K562 (cell line): ENCODE results near the gene RPP25. TPM values are rescaled to one million over a fixed set of nuclear protein-coding genes. Genes with fewer than 3 reads are reported as not detected.

Experiments
- ATAC-seq: fragments of 200-7000 bp; cut with Tn5 transposase; 3 replicates; pipeline ENCODE4 v1.9.1; 2020; ENCODE audit warnings: moderate library complexity
- BruUV-seq: library from RNA; stranded (reverse); fragments of 400-500 nt; replicated peaks from 2 replicates; lab custom pipeline; 2021; lab: Mats Ljungman, UMichigan
- CTCF ChIA-PET: fragments of 300-600 bp; formaldehyde crosslinking; extraction: SDS; loops from one replicate; lab custom pipeline; 2021; ENCODE audit warnings: low intra/inter-chr PET ratio; lab: Yijun Ruan, JAX
- POLR2A ChIA-PET: fragments of 300-600, 350-650 bp; sonication (Branson Sonifier 250); formaldehyde crosslinking; extraction: SDS; loops from one replicate; lab custom pipeline; 2021; ENCODE audit warnings: antibody characterized with exemption, inconsistent platforms; lab: Yijun Ruan, JAX
- DNase-seq, 4 experiments: peaks; one replicate each; pipeline versions ENCODE4 v3.0.0 to v3.0.0-alpha.2; 2011 to 2018; ENCODE audit warnings: low spot score in 3 of 4, mixed read lengths in 3 of 4; ENCODE audit errors: extremely low read depth in 1 of 4
- FAIRE-seq: peaks from 2 replicates; lab custom pipeline; 2011; peaks lifted over from hg19 to GRCh38; lab: Jason Lieb, UNC
- H2AFZ ChIP-seq: 2 replicates; pipeline ENCODE4 v1.6.0; 2011; ENCODE audit warnings: low read depth, low read length, control low read depth, inconsistent platforms
- H3K27ac ChIP-seq: fragments of 200-600 bp; 3 replicates; pipeline ENCODE4 v1.8.0; 2011; ENCODE audit warnings: low read depth, mild to moderate bottlenecking, control low read depth, inconsistent platforms, low read length, moderate library complexity, mixed read lengths; ENCODE audit errors: extremely low read depth
- H3K27me3 ChIP-seq, 2 experiments: fragments of 300-600 bp in 1 of 2; 2 replicates in 1 of 2; 3 replicates in 1 of 2; pipeline versions ENCODE4 v1.6.0 to v1.8.0; 2011; ENCODE audit warnings: inconsistent platforms in 2 of 2, low read length in 2 of 2, mild to moderate bottlenecking in 1 of 2, mixed read lengths in 1 of 2, moderate library complexity in 1 of 2; ENCODE audit not compliant: control insufficient read depth in 2 of 2, insufficient read depth in 2 of 2
- H3K36me3 ChIP-seq: fragments of 300-600 bp; 3 replicates; pipeline ENCODE4 v1.8.0; 2011; ENCODE audit warnings: mild to moderate bottlenecking, low read length, inconsistent platforms; ENCODE audit not compliant: control insufficient read depth, insufficient read depth
- H3K4me1 ChIP-seq, 2 experiments: fragments of 200-600 bp in 1 of 2; replicated peaks in 1 of 2; 2 replicates in 1 of 2; 3 replicates in 1 of 2; pipeline versions ENCODE4 v1.5.1 to v1.8.0; 2011; ENCODE audit warnings: inconsistent platforms in 2 of 2, low read length in 2 of 2, mild to moderate bottlenecking in 1 of 2, mixed read lengths in 1 of 2, moderate library complexity in 1 of 2; ENCODE audit not compliant: control insufficient read depth in 2 of 2, insufficient read depth in 2 of 2
- H3K4me2 ChIP-seq: 2 replicates; pipeline ENCODE4 v1.6.1; 2011; ENCODE audit warnings: low read length, control low read depth, inconsistent platforms, mixed read lengths; ENCODE audit not compliant: insufficient read depth
- H3K4me3 ChIP-seq: fragments of 200-600 bp; sonication (generic), shearing (Covaris generic); 2 replicates; pipeline ENCODE4 v1.5.1; 2016; ENCODE audit warnings: control low read depth, inconsistent platforms
- H3K79me2 ChIP-seq: fragments of 200-600 bp; 3 replicates; pipeline ENCODE4 v1.8.0; 2011; ENCODE audit warnings: low read length, inconsistent platforms; ENCODE audit not compliant: control insufficient read depth, insufficient read depth
- H3K9ac ChIP-seq, 2 experiments: 2 replicates each; pipeline versions ENCODE4 v1.6.0 to v1.6.1; 2011; ENCODE audit warnings: low read depth in 2 of 2, low read length in 2 of 2, control low read depth in 1 of 2, inconsistent platforms in 1 of 2, mild to moderate bottlenecking in 1 of 2, mixed read lengths in 1 of 2; ENCODE audit not compliant: insufficient read depth in 1 of 2
- H3K9me1 ChIP-seq: one replicate; pipeline ENCODE4 v1.6.0; 2011; ENCODE audit warnings: inconsistent platforms, mild to moderate bottlenecking, low read length, moderate library complexity; ENCODE audit not compliant: control insufficient read depth, insufficient read depth
- H3K9me3 ChIP-seq: replicated peaks from 2 replicates; pipeline ENCODE4 v1.5.1; 2011; ENCODE audit warnings: low read depth, low read length, inconsistent platforms; ENCODE audit not compliant: control insufficient read depth, insufficient read depth
- H4K20me1 ChIP-seq: replicated peaks from 2 replicates; pipeline ENCODE4 v1.6.1; 2011; ENCODE audit warnings: low read length, inconsistent platforms, mixed read lengths; ENCODE audit not compliant: control insufficient read depth, insufficient read depth
- HMGXB4 ChIP-seq: sonication (generic); formaldehyde crosslinking; IDR thresholded peaks from 2 replicates; pipeline ENCODE4 v1.8.1; 2023; ENCODE audit warnings: mild to moderate bottlenecking, missing genetic modification reagents
- MECOM ChIP-seq: fragments of 250-450 bp; sonication (Bioruptor Pico); IDR thresholded peaks from 2 replicates; pipeline ENCODE4 v1.8.0; 2022; ENCODE audit warnings: inconsistent platforms
- MEIS2 ChIP-seq: fragments of 450-650 bp; IDR thresholded peaks from 2 replicates; pipeline ENCODE4 v1.6.1; 2014; ENCODE audit warnings: mild to moderate bottlenecking; ENCODE audit not compliant: partially characterized antibody
- NR2C2 ChIP-seq, 2 experiments: fragments of 200-800 bp in 1 of 2; sonication (Bioruptor generic) in 1 of 2; sonication (generic) in 1 of 2; formaldehyde crosslinking in 1 of 2; IDR thresholded peaks; 2 replicates each; pipeline versions ENCODE4 v1.6.1 to v1.8.0; 2016 to 2022; ENCODE audit warnings: mild to moderate bottlenecking in 1 of 2, missing compliant biosample characterization in 1 of 2, missing genetic modification characterization in 1 of 2, missing genetic modification reagents in 1 of 2
- THAP12 ChIP-seq: fragments of 250-450 bp; sonication (Bioruptor Pico); IDR thresholded peaks from 2 replicates; pipeline ENCODE4 v1.9.0; 2021; ENCODE audit warnings: mild to moderate bottlenecking, inconsistent platforms
- WGBS: fragments of 100-300 bp; shearing (Covaris generic); methylation state at CpG from one replicate; pipeline ENCODE4 v1.1.6; 2016; ENCODE audit warnings: low coverage, mixed read lengths; ENCODE audit not compliant: insufficient coverage; ENCODE audit errors: missing lambda C conversion rate; 5-methylcytosine and 5-hydroxymethylcytosine counted together
- in situ Hi-C: fragments of 300-500 bp; cut with MboI; formaldehyde crosslinking; loops from 4 replicates; pipeline ENCODE4 v1.15.0; 2018; ENCODE audit warnings: inconsistent platforms, mixed read lengths
- intact Hi-C: fragments of 100-400 bp; cut with micrococcal nuclease; formaldehyde crosslinking; loops from 2 replicates; pipeline ENCODE4 v1.14.2; 2022
- polyA plus RNA-seq, 8 experiments: library from polyadenylated mRNA; depleted of rRNA in 4 of 8; stranded (reverse) in 5 of 8; unstranded in 3 of 8; fragments of >200 nt; fragmentation: Nextera tagmentation in 2 of 8; fragmentation: Illumina TruSeq in 1 of 8; extraction: Ambion mirVana in 2 of 8; extraction: Trizol in 1 of 8; gene quantifications; 2 replicates each; pipeline versions ENCODE4 v1.2.1 to v1.2.3, GENCODE V29; 2011 to 2014; ENCODE audit warnings: inconsistent platforms in 1 of 8, missing spikeins in 1 of 8
- total RNA-seq, 7 experiments: library from RNA; depleted of rRNA in 6 of 7; stranded (reverse); fragments of >200 nt in 6 of 7; fragmentation: Illumina TruSeq in 2 of 7; extraction: Trizol in 2 of 7; gene quantifications; 2 replicates each; pipeline versions ENCODE4 v1.2.1 to v1.2.3, GENCODE V29; 2011 to 2021; ENCODE audit warnings: low replicate concordance in 1 of 7
- TF ChIP-seq, protein P1 (sequence below): sonication (generic); formaldehyde crosslinking; IDR thresholded peaks from 2 replicates; pipeline ENCODE4 v1.8.0; 2023; ENCODE audit warnings: missing genetic modification reagents, mild to moderate bottlenecking, borderline replicate concordance

RPP25 gene
- total and polyA plus RNA-seq, 9 of the 15 experiments (the other 6 are each of a cell fraction or from before 2014, with no cell fraction given): 1.1 to 12.3 (median 5.6) TPM

DNA sequence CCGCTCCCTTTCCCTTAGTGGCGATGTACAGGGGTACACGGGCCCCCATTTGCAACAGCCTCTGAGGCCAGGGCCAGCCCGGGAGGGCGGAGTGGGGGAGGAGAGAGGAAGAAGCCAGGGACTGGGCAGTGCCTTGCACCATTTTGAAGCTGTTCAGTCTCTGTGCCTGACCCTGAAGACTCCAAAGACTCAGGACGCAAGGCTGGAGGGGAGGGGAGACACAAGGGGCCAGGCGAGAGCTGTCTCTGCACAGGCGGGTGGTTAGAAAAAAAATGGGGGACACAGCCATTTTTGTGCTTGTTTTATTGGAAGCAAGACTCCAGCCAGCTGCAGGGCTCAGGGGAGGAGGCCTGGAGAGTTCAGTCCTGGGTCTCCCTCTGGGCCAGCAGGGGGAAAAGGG is 1.6 kb downstream of the RPP25 start:
- peaks cover 4% of the 10 kb centered on the region for H3K9me1 ChIP-seq
- peaks cover 7% of the 10 kb centered on the region; the same call in 1 of the 3 replicates for H3K79me2 ChIP-seq
- DNase-seq (peak in 1 of 4 experiments; percentile 7), ATAC-seq (no peak), FAIRE-seq (no peak)
- BruUV-seq: no TSS peak
- intact Hi-C loops (loop anchor here (2.0 to 10.0 kb wide), 3 partner anchors 34 to 580 kb away; partner anchors contain the start of gene C15orf39), in situ Hi-C loops (no loop called here)
- H3K9me3 ChIP-seq: no peaks in the 10 kb centered on the region
- no peak overlapping the region for H3K27ac ChIP-seq
- WGBS: 1% methylated on average over 8 of the region's 8 CpGs
- peak overlapping the region; percentile 34; the same call in 1 of the 2 replicates for H3K4me2 ChIP-seq
- CTCF ChIA-PET: interaction anchor here (1.0 to 1.1 kb wide), 2 partner anchors 184 to 249 kb away, joined by 3 to 5 read pairs; no protein-coding TSS in a partner anchor
- H3K4me1 ChIP-seq: peaks cover 39 to 65% of the 10 kb centered on the region in 2 experiments
- H3K9ac ChIP-seq: no peak overlapping the region
- peaks cover 16 to 17% of the 10 kb centered on the region in 2 experiments for H3K27me3 ChIP-seq
- peak overlapping the region; percentile 5; the same call in 1 of the 2 replicates for H3K4me3 ChIP-seq
- POLR2A ChIA-PET: interaction anchor here (0.6 to 2.0 kb wide), 15 partner anchors 8 to 327 kb away, joined by 3 to 8 read pairs (median 4); partner anchors contain the start of genes CPLX3 and PPCDC
- H2AFZ ChIP-seq: no peak overlapping the region
- no peaks in the 10 kb centered on the region for H3K36me3 ChIP-seq
- H4K20me1 ChIP-seq: peaks cover 41% of the 10 kb centered on the region
- TF ChIP-seq MEIS2 (no peak), MECOM (no peak), NR2C2 (CRISPR knock-in tag; IDR thresholded peaks at IDR 0.05) (no peak), NR2C2 (tag; IDR thresholded peaks at IDR 0.05) (0 out of 2 replicates have a peak, but pooled peaks have one; percentile 9), HMGXB4 (CRISPR knock-in tag) (no peak), THAP12 (CRISPR knock-in tag) (no peak)
- TF ChIP-seq, protein P1, sequence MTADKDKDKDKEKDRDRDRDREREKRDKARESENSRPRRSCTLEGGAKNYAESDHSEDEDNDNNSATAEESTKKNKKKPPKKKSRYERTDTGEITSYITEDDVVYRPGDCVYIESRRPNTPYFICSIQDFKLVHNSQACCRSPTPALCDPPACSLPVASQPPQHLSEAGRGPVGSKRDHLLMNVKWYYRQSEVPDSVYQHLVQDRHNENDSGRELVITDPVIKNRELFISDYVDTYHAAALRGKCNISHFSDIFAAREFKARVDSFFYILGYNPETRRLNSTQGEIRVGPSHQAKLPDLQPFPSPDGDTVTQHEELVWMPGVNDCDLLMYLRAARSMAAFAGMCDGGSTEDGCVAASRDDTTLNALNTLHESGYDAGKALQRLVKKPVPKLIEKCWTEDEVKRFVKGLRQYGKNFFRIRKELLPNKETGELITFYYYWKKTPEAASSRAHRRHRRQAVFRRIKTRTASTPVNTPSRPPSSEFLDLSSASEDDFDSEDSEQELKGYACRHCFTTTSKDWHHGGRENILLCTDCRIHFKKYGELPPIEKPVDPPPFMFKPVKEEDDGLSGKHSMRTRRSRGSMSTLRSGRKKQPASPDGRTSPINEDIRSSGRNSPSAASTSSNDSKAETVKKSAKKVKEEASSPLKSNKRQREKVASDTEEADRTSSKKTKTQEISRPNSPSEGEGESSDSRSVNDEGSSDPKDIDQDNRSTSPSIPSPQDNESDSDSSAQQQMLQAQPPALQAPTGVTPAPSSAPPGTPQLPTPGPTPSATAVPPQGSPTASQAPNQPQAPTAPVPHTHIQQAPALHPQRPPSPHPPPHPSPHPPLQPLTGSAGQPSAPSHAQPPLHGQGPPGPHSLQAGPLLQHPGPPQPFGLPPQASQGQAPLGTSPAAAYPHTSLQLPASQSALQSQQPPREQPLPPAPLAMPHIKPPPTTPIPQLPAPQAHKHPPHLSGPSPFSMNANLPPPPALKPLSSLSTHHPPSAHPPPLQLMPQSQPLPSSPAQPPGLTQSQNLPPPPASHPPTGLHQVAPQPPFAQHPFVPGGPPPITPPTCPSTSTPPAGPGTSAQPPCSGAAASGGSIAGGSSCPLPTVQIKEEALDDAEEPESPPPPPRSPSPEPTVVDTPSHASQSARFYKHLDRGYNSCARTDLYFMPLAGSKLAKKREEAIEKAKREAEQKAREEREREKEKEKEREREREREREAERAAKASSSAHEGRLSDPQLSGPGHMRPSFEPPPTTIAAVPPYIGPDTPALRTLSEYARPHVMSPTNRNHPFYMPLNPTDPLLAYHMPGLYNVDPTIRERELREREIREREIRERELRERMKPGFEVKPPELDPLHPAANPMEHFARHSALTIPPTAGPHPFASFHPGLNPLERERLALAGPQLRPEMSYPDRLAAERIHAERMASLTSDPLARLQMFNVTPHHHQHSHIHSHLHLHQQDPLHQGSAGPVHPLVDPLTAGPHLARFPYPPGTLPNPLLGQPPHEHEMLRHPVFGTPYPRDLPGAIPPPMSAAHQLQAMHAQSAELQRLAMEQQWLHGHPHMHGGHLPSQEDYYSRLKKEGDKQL (CRISPR knock-in tag): no peak
